GM12864 (cell line): ENCODE data around the gene POMT2.

Source experiments
- DNase-seq: peaks from one replicate; pipeline ENCODE4 v3.0.0-alpha.2; 2011; ENCODE audit warnings: low read depth
- H3K4me3 ChIP-seq: 2 replicates; pipeline ENCODE4 v1.5.1; 2011; ENCODE audit warnings: mild to moderate bottlenecking, low read depth, low read length, control low read depth
- TF ChIP-seq, protein P1 (sequence below): IDR thresholded peaks from 2 replicates; pipeline ENCODE4 v1.5.1; 2011; ENCODE audit warnings: low read depth, mild to moderate bottlenecking, moderate library complexity, low read length, control low read depth, inconsistent platforms; ENCODE audit errors: missing control alignments

POMT2 gene

GRCh38 chr14:77238356-77238755 lies 82.3 kb downstream of the POMT2 start:
- TF ChIP-seq, protein P1, sequence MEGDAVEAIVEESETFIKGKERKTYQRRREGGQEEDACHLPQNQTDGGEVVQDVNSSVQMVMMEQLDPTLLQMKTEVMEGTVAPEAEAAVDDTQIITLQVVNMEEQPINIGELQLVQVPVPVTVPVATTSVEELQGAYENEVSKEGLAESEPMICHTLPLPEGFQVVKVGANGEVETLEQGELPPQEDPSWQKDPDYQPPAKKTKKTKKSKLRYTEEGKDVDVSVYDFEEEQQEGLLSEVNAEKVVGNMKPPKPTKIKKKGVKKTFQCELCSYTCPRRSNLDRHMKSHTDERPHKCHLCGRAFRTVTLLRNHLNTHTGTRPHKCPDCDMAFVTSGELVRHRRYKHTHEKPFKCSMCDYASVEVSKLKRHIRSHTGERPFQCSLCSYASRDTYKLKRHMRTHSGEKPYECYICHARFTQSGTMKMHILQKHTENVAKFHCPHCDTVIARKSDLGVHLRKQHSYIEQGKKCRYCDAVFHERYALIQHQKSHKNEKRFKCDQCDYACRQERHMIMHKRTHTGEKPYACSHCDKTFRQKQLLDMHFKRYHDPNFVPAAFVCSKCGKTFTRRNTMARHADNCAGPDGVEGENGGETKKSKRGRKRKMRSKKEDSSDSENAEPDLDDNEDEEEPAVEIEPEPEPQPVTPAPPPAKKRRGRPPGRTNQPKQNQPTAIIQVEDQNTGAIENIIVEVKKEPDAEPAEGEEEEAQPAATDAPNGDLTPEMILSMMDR: no peak
- H3K4me3 ChIP-seq: no peak overlapping the region
- DNase-seq: no peak

GRCh38 chr14:77236814-77237213 lies 83.9 kb downstream of the POMT2 start:
- H3K4me3 ChIP-seq: no peak overlapping the region
- DNase-seq: no peak
- TF ChIP-seq, protein P1: no peak

GRCh38 chr14:77231721-77232120 lies 89.0 kb downstream of the POMT2 start:
- TF ChIP-seq, protein P1: no peak
- H3K4me3 ChIP-seq: no peak overlapping the region
- no peak for DNase-seq

DNA sequence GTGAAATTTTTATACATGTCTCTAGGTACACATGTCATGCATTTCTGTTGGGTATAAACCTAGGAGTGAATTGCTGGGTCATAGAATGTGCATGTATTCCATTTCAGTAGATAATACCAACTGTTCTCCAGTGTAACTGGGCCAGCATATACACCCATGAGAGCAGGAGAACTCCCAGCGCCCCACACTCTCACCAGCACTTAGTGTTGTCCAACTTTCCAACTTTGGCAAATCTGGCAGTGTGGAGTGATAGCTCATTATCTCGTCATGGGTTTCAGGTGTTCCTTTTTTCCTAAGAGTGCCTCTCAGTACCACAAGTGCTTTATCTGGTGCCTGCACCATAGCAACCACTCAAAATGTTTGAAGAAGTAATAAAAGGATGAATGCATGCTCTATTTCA lies 89.8 kb downstream of the POMT2 start:
- TF ChIP-seq, protein P1: no peak
- no peak overlapping the region for H3K4me3 ChIP-seq
- DNase-seq: no peak

GRCh38 chr14:77228056-77228455 lies 92.6 kb downstream of the POMT2 start:
- no peak for DNase-seq
- TF ChIP-seq, protein P1: no peak
- H3K4me3 ChIP-seq: no peak overlapping the region

DNA sequence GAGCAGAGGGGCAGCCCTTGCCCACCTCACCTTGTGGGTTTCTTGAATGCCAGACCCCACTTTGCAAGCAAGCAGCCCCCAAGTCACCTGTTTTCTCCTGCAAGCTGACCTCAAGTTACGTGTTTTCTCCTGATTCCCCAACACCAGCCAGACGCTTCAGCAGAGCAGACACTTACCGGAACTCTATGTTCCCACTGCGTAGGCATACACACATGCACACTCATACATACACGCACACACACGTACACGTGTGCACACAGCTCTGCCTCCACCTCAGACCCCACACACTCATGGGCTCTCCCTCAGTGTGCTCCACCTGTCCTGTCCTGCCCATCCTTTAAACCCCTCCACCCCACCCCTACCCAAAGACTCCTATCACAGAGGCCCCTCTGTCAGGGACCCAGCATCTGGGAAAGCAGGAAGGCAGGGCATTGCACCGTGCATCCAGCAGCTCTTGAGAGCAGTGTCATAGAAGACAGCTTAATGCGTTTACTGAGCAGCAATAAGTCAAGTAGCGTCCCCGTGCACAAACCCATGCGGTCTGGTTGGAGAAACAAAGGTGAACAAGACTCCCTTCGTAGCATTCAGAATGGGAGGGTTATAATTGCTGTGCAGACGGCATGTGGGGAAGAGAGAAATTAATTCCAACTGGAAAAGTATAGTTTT lies 94.7 kb downstream of the POMT2 start:
- DNase-seq: no peak
- TF ChIP-seq, protein P1: no peak
- no peak overlapping the region for H3K4me3 ChIP-seq

DNA sequence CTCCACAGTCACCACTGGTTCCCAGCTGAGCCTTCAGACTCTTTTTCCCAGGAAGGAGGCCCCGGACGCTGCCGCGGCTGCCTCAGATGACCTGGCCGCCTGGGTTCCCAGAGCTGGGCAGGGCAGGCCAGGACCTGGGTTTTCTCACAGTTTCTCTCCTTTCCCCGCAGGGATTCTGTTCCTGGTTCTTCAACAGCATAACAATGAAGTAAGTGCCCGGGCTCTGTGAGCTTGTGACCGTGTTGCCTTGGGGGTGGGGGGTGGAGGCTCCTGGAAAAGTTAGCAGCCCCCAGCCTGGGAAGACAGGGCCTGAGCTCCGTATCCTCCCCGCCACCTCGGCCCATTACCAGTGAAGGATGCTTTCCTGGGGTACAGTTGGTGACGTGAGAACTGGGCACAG lies 95.4 kb downstream of the POMT2 start:
- H3K4me3 ChIP-seq: no peak overlapping the region
- no peak for DNase-seq
- TF ChIP-seq, protein P1: no peak
